Transverse colon (tissue), 4 donors: ENCODE data around the gene NISCH. TPM values are rescaled to one million over a fixed set of nuclear protein-coding genes. Genes with fewer than 3 reads are reported as not detected.

Experiments
- DNase-seq: peaks from one replicate; pipeline ENCODE4 v3.0.0-alpha.2; 2019
- H3K27ac ChIP-seq, 4 donors: fragments of 200-600 bp; sonication (generic); 2 replicates each; pipeline ENCODE4 v1.5.1; 2016 to 2018; ENCODE audit warnings: inconsistent platforms in 4 of 4
- H3K27me3 ChIP-seq: fragments of 200-600 bp; sonication (generic); 2 replicates; pipeline ENCODE4 v1.5.1; 2017; ENCODE audit warnings: inconsistent platforms
- H3K36me3 ChIP-seq, 4 donors: fragments of 200-600 bp; sonication (generic); 2 replicates each; pipeline ENCODE4 v1.5.1; 2017 to 2019; ENCODE audit warnings: inconsistent platforms in 4 of 4
- H3K4me1 ChIP-seq, 4 donors: fragments of 200-600 bp; sonication (generic); 2 replicates each; pipeline ENCODE4 v1.5.1; 2017 to 2020; ENCODE audit warnings: inconsistent platforms in 4 of 4
- H3K4me3 ChIP-seq, 4 donors: fragments of 200-600 bp; sonication (generic); 1 replicate in 1 of 4; 2 replicates in 3 of 4; pipeline versions ENCODE4 v1.5.1 to v1.6.1; 2017 to 2019; ENCODE audit warnings: inconsistent platforms in 4 of 4
- H3K9me3 ChIP-seq, 2 donors: fragments of 200-600 bp; sonication (generic); 2 replicates each; pipeline ENCODE4 v1.5.1; 2017 to 2019; ENCODE audit warnings: inconsistent platforms in 2 of 2
- CTCF ChIP-seq, 5 experiments: fragments of 200-600 bp in 3 of 5; fragments of 450-650 bp in 2 of 5; sonication (generic) in 3 of 5; IDR thresholded peaks; 1 replicate in 2 of 5; 2 replicates in 3 of 5; pipeline ENCODE4 v1.5.1; 2016 to 2017; ENCODE audit warnings: antibody characterized with exemption in 5 of 5, inconsistent platforms in 3 of 5, mild to moderate bottlenecking in 2 of 5, moderate library complexity in 1 of 5
- EP300 ChIP-seq: sonication (generic); formaldehyde crosslinking; IDR thresholded peaks from one replicate; pipeline ENCODE4 v1.6.1; 2017; ENCODE audit warnings: antibody characterized with exemption, low read depth
- POLR2A ChIP-seq: fragments of 450-650 bp; IDR thresholded peaks from one replicate; pipeline ENCODE4 v1.6.1; 2016; ENCODE audit warnings: antibody characterized with exemption, mild to moderate bottlenecking, moderate library complexity
- POLR2AphosphoS5 ChIP-seq, 3 donors: sonication (generic); formaldehyde crosslinking; IDR thresholded peaks; one replicate each; pipeline ENCODE4 v1.6.1; 2016; ENCODE audit warnings: antibody characterized with exemption in 3 of 3
- WGBS, 2 donors: methylation state at CpG; one replicate each; pipeline ENCODE4 v1.1.5; 2018; ENCODE audit warnings: low coverage in 1 of 2; 5-methylcytosine and 5-hydroxymethylcytosine counted together
- in situ Hi-C, 4 donors: fragments of 200-750 bp; cut with MboI; loops; one replicate each; pipeline versions ENCODE4 v1.15.0 to v1.15.1; 2017; ENCODE audit warnings: low sequenced_read_pairs in 3 of 4, low pct_ligation_motif_present in 1 of 4, low pct_unique_long_range_greater_than_20kb in 1 of 4
- intact Hi-C: fragments of 100-400 bp; cut with DNase I; formaldehyde crosslinking; loops from one replicate; pipeline ENCODE4 v1.15.1; 2023; ENCODE audit warnings: low total_unique reads
- total RNA-seq, 4 donors: library from RNA; depleted of rRNA; stranded (reverse); fragments of >200 nt; gene quantifications; one replicate each; pipeline ENCODE4 v1.1.0, GENCODE V29; 2016

Gene NISCH
- total RNA-seq, 4 donors from 2014 or later: 72.0 to 137 (median 98.6) TPM

- DNase-seq: no peak
- Histone ChIP-seq H3K9me3 (no peaks in the 10 kb centered on the region), H3K27ac (no peak overlapping the region), H3K4me3 (no peak overlapping the region), H3K27me3 (no peaks in the 10 kb centered on the region), H3K36me3 (peaks cover 0 to 57% (median 29%) of the 10 kb centered on the region in 4 donors), H3K4me1 (peaks cover 0 to 16% (median 4%) of the 10 kb centered on the region in 4 donors)
- 88 to 90% methylated on average over 3 to 27 of the region's 27 CpGs for WGBS, 2 donors
- intact Hi-C loops: no loop called here
- TF ChIP-seq POLR2A (no peak), POLR2AphosphoS5 (IDR thresholded peaks at IDR 0.05) (no peak), CTCF (IDR thresholded peaks at IDR 0.05) (no peak), EP300 (no peak)
- in situ Hi-C loops: no loop called here
Observed at GRCh38 chr3:52480768-52481715, 25.6 kb downstream of the NISCH start.

GRCh38 chr3:52481819-52482521 lies 26.6 kb downstream of the NISCH start:
- peaks cover 0 to 53% (median 25%) of the 10 kb centered on the region in 4 donors for H3K36me3 ChIP-seq
- intact Hi-C loops: no loop called here
- 91 to 100% methylated on average over 8 to 22 of the region's 23 CpGs for WGBS, 2 donors

GRCh38 chr3:52483081-52483480 lies 27.7 kb downstream of the NISCH start:
- in situ Hi-C loops (no loop called here), intact Hi-C loops (no loop called here)
- H3K9me3 ChIP-seq: no peaks in the 10 kb centered on the region
- DNase-seq: no peak
- H3K27ac ChIP-seq: peak overlapping the region in 3 of 4 donors; percentile 20 to 51 (median 46)
- H3K27me3 ChIP-seq: no peaks in the 10 kb centered on the region
- peaks cover 0 to 16% (median 4%) of the 10 kb centered on the region in 4 donors for H3K4me1 ChIP-seq
- 88 to 93% methylated on average over 5 to 14 of the region's 14 CpGs for WGBS, 2 donors
- no peak for TF ChIP-seq POLR2AphosphoS5 (IDR thresholded peaks at IDR 0.05)
- H3K4me3 ChIP-seq: no peak overlapping the region
- H3K36me3 ChIP-seq: peaks cover 0 to 46% (median 21%) of the 10 kb centered on the region in 4 donors

More at GRCh38 chr3:52481819-52482521, 26.6 kb downstream of the NISCH start:
- no peak for DNase-seq
- Histone ChIP-seq H3K9me3 (no peaks in the 10 kb centered on the region), H3K4me1 (peaks cover 0 to 16% (median 4%) of the 10 kb centered on the region in 4 donors), H3K27ac (no peak overlapping the region), H3K27me3 (no peaks in the 10 kb centered on the region), H3K4me3 (no peak overlapping the region)
- TF ChIP-seq EP300: no peak
- TF ChIP-seq POLR2AphosphoS5 (IDR thresholded peaks at IDR 0.05): no peak
- TF ChIP-seq POLR2A: no peak
- peak in 1 of 5 experiments; percentile 11 for TF ChIP-seq CTCF (IDR thresholded peaks at IDR 0.05)
- in situ Hi-C loops: no loop called here

- in situ Hi-C loops: no loop called here
- Histone ChIP-seq H3K36me3 (peaks cover 0 to 46% (median 21%) of the 10 kb centered on the region in 4 donors), H3K9me3 (no peaks in the 10 kb centered on the region), H3K4me3 (no peak overlapping the region), H3K27ac (peak overlapping the region in 3 of 4 donors; percentile 23 to 51 (median 46)), H3K4me1 (peaks cover 0 to 16% (median 4%) of the 10 kb centered on the region in 4 donors), H3K27me3 (no peaks in the 10 kb centered on the region)
- no peak for DNase-seq
- WGBS, 2 donors: 79% methylated on average over 13 of the region's 13 CpGs; no CpG with 5 or more reads in 1 of the 2 donors
- intact Hi-C loops: no loop called here
- no peak for TF ChIP-seq CTCF (IDR thresholded peaks at IDR 0.05)
- no peak for TF ChIP-seq POLR2AphosphoS5 (IDR thresholded peaks at IDR 0.05)
- TF ChIP-seq POLR2A: no peak
- TF ChIP-seq EP300: no peak
Observed at GRCh38 chr3:52483577-52484381, 28.4 kb downstream of the NISCH start.
